Activated gamma-delta T cell (primary cell): ENCODE results near the gene PHETA2.

Source experiments
- DNase-seq: peaks from one replicate; lab custom pipeline; 2025; lab: John Stamatoyannopoulos, UW
- total RNA-seq, 2 donors: gene quantifications; one replicate each; lab custom pipeline; 2026; lab: John Stamatoyannopoulos, UW

PHETA2 gene, protein sequence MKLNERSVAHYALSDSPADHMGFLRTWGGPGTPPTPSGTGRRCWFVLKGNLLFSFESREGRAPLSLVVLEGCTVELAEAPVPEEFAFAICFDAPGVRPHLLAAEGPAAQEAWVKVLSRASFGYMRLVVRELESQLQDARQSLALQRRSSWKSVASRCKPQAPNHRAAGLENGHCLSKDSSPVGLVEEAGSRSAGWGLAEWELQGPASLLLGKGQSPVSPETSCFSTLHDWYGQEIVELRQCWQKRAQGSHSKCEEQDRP
- total RNA-seq, result 4.1 to 5.2 reads per million in 2 donors

DNA sequence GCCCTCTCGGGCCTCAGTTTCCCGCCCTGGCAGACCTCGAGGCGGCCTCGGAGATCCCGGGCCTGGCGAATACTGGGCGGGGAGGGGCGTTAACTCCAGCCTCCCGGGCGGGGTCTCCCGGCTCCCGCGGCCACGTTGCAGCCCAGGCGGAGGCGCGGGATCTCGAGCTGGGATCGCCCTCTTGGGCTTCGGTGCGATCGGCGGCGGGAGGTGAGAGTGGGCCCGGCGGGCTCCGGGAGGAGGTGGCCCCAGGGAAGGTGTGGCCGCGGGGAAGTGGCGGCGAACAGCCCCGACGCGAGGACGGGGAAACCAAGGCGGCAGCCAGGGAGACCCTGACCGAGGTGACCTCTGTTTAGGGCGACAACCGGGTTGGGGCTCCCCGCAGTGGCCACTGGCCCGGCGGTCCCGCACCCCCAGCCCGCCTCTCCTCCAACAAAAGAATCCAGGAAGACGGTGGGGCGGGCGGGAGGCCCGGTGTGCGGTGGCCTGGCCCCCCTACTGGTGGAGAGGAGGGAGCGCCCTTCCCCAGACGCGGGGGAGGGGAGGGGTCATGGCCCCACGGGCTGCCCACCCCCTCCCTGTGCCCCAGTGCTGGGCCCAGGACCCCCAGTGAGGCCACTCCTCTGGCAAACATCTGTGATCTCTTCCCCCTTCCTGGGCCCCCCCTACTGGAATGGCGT lies at the start of gene PHETA2:
PHETA2 (plus strand) TSS at position 117 of the 680 bp plus-strand sequence. CDS start 3,046 bp downstream, outside the sequence.
- no peak for DNase-seq

DNA sequence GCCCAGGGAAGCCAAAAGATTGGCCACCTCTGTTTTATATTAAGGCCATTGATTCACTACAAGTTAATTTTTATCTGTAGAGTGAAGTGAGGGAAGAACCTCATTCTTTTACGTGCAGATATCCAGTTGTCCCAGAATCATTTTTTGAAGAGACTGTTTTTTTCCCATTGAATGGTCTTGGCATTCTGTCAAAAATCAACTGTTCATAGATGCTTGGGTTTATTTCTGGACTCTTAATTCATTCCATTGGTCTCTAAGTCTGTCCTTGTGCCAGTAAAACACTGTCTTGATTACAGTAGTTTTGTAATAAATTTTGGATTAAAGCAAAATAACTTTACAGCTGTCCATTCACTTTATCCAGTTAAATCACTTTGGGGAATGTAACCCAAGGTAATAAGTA lies 48.6 kb upstream of the PHETA2 start:
- DNase-seq, result no peak

DNA sequence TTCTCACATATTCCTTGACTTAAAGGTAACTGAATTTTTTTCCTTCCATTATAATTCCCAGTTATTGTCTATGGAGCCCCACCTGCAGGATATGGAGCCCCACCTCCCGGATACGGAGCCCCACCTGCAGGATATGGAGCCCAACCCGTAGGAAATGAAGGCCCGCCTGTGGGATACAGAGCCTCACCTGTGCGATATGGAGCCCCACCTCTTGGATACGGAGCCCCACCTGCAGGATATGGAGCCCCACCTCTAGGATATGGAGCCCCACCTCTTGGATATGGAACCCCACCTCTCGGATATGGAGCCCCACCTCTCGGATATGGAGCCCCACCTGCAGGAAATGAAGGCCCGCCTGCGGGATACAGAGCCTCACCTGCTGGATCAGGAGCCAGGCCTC lies 47.3 kb upstream of the PHETA2 start:
- no peak for DNase-seq

DNA sequence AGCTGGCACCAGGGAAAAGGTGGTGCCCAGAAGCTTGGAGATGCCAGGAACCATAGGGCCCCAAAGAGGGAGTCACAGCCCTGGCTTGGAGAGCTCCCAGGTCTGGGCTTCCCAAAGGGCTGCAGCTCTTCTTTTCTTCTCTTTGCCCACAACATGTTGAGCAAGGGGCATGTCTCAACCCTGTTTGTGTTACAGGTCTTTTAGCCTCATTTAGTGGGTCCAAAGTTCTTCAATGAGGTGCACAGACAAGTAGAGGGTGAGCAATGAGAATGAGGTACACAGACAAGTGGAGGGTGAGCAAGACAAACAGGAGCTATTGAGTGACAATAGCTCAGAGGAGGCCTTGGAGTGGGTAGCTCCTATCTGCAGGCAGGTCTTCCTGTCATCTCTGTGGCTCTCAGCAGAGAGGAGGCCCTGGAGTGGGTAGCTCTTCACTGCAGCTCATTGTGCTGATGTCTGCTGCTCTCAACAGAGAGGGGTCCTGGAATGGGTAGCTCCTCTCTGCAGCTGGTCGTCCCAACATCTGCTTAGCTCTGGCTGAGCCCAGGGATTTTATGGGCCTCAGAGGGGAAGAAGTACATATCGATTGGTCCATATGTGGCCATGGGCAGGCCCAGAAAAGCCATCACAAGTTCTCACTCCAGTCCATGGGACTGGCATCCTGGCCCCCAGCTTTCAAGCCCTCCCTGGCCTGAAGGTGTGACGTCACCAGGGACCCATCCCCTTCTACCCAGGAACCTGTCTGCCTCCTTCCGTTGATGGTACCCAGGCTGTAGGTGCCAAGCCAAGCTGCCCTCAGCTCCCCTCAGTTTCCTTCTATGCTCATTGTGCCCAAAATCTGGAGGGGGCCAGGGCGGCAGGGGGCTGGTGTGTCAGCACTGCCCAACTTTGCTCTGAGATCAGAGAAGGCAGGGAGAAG lies 40.5 kb upstream of the PHETA2 start:
- DNase-seq, result no peak

DNA sequence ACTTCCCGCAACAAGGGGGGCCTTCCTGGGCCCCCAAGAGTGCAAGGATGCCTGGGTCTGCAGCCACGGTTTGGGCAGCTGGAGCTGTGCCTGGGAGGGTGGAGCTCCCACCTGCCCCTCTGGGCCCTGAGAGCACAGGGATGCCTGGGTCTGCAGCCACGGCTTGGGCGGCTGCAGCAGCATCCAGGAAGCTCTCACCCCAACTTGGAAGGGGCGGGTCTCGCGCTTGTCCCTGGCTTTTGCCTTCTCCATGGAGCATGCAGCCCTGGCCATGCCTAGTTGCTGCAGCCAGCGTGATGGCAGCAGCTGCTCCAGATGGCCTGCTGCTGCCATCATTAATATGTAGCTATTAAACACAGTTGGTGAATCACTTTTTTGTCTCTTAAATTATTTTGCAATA lies 38.8 kb upstream of the PHETA2 start:
- DNase-seq, result no peak

DNA sequence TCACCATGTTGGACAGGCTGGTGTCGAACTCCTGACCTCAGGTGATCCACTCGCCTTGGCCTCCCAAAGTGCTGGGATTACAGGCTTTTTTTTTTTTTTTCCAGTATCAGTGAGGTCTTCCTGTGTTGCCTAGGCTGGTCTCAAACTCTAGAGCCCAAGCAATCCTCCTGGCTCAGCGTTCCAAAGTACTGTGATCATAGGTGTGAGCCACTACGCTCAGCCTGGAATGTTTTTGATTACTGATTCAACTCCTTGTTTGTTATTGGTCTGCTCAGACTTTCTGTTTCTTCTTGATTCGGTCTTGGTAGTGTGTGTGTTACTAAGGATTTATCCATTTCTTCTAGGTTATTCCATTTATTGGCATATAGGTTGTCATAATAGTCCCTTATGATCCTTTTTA lies 34.8 kb upstream of the PHETA2 start:
- no peak for DNase-seq

DNA sequence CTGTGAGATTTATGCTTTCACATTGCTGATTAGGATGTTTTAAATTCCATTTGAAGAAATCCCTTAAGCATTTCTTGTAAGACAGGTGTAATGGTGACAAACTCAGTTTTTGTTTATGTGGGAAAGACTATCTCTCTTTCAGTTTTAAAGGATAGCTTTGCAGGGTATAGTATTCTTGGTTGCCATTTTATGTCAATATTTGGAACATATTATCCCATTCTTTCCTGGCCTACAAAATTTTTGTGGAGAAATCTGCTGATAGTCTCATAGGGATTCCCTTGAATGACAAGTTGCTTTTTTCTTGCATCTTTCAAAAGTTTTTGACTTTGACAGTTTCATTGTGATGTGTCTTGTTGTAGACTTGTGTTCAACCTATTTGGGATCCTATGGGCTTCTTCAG lies 32.3 kb upstream of the PHETA2 start:
- no peak for DNase-seq

DNA sequence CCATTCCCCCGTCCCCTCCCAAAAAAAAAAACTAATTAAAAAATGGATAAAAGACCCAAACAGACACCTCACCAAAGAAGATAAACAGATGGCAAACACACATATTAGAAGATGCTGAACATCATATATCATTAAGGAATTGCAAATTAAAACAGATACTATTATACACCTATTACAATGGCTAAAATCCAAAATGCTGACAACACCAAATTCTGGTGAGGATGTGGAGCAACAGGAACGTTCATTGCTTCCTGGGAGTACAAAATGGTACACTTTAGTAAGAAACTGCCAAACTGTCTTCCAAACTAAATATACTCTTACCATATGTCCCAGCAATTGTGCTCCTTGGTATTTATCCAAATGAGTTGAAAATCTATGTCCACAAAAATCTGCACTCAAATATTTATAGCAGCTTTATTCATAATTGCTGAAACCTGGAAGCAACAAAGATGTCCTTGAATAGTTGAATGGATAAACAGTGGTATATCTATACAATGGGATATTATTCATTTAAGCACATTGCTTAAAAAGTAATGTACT lies 23.3 kb upstream of the PHETA2 start:
- no peak for DNase-seq

DNA sequence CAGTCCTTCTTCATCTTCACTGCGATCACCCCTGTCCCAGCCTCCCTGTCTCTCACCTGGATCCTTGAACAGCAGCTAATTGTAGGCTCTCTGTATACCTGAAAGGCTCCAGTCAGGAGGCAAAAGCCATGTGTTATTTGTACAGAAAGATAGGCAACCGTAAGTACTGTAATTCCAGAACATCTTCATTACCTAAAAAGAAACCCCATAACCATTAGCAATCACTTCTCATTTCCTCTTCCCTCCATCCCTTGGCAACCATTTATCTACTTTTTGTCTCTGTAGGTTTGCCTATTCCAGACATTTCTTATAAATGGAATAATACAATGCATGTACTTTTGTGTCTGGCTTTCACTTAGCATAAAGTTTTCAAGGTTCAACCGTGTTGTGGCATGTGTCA lies 21.3 kb upstream of the PHETA2 start:
- no peak for DNase-seq

DNA sequence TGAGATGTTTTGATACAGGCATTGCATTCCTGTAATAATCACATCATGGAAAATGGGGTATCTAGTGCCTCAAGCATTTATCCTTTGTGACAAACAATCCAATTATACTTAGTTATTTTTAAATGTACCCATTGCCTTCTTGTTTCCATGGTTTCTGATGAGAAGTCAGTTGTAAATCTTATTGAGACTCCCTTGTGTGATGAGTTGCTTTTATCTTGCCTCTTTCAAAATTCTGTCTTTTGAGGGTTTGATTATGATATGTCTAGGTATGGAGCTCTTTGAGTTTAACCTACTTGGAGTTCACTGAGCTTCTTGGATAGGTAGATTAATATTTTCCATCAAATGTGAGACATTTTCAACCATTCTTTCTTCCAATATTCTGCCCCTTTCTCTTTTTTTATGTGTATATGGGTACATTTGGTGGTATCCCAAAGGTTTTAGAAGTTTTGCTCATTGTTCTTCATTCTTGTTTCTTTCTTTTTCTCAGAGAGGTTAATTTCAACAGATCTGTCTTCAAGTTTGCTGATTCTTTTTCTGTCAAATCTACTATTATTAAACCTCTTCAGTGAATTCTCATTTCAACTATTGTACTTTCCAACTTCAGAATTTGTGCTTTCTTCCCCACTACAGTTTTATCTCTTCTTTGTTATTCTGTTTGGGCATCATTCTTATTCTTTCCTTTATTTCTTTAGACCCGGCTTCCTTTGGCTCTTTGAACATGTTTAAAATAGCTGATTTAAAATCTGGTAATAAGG lies 17.1 kb upstream of the PHETA2 start:
- no peak for DNase-seq

DNA sequence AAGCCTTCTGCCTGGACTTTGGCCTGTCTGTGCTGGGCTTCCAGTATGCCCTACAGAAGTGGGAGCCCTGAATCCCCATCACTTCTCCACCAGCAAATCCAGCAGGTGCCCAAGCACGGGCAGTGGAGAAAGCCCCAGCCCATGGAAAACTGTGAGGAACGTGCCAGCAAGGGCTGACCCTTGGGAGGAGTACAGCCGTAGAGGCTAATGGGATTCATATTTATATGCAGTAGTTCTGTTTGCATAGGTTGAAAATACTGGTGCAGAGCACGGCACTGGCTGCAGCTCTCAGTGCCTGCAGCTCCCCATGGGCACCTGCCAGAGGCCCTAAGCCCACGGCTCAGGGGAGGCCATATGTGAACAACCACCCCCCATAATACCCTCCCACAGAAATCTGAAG lies 13.6 kb upstream of the PHETA2 start:
- DNase-seq, result no peak

DNA sequence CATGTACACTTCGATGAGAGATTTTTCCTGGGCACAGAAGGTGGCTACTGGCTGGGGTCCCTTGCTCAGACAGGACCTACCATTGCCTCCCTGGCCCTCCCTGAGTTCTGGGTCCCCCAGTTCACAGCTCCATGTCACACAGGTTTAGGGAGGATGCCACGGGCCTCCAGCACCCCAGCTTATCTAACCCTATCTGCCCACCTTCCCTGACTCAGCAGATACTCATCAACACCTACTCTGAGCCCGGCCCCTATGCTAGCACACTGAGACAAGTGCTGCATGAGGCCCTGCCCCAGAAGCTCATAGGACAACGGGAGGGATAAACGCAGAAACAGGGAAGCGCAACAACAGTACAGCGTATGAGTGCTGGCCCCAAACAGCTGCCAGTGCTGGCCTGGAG lies 13.0 kb upstream of the PHETA2 start:
- no peak for DNase-seq

DNA sequence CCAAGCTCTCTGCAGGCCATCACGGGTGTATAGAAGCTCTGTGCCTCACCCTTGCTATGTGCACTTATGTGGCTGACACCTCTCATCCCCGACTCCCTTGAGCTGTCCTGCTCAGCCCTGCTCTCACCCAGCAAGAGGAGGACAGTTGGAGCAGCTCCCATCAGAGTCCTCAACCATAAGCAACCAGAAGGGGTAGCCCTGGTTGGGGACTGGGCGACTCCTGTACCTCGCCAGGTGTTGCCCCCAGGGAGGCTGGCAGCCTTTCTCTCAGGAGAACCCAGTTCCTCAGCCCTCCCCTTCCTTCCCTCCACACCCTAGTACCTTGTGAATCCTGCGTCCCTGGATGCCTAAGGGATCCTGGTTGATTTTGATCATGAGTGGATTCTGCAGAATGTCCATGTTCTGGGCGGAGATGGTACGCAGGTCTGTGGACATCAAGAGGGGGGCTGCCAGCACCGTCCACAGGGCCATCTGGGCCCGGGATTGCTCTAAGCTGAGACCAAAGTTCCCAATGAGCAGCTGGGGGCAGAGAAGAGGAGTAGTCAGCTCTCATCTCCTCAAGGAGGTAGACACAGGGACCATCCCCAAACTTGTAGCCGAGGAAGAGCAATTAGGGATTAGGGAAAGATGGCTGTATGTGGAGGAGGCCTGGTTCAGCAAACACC lies 11.4 kb upstream of the PHETA2 start:
- DNase-seq, result no peak

DNA sequence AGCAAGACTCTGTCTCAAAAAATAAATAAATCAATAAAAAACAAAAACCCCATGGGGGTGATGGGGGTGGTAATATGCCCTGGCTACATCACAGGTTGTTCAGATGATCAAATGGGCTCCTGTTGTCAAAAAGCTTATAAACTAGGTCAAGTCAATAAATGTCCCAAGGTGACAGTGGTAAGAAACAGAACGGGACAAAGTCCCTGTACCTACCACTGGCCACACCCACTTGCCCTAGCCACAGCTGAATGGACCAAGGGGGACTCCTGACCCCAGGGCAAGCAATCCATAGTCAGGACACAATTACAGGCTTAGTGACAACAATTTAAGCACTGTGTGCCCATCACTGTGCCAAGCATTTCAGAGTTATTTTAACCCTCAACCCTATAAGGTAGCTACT lies 9.4 kb upstream of the PHETA2 start:
- DNase-seq, result no peak

DNA sequence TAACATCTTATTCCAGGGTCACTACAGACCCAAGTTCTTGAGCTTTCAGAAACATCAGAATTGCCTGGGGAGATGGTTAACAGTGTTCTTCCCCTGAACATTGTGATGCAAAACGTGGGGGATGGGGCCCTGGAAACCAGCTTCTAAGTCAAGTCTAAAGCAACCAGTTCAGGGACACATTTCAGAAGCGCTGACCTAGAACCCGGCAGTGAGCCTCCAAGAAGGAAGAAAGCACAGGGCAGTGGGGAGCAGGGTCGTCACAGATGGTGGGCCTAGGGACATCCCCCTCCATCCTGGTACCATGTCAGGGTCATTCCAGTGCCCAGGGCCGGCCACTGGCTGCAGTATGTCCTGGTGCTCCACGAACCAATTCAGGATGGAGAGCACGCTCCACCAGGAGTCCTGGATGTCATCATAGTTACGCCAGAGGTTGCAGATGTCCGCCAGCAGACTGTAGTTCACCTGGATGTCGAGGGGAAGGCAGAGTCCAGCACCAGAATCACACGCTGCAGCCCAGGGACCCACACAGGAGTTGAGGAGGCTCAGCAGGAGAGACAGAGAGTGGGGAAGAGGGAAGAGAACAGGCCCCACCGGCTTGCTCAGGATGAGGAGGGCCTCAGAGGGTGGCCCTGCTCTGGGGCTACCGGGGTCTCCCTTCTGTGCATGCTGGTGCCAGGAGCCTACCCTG lies 8.5 kb upstream of the PHETA2 start:
- DNase-seq, result no peak

DNA sequence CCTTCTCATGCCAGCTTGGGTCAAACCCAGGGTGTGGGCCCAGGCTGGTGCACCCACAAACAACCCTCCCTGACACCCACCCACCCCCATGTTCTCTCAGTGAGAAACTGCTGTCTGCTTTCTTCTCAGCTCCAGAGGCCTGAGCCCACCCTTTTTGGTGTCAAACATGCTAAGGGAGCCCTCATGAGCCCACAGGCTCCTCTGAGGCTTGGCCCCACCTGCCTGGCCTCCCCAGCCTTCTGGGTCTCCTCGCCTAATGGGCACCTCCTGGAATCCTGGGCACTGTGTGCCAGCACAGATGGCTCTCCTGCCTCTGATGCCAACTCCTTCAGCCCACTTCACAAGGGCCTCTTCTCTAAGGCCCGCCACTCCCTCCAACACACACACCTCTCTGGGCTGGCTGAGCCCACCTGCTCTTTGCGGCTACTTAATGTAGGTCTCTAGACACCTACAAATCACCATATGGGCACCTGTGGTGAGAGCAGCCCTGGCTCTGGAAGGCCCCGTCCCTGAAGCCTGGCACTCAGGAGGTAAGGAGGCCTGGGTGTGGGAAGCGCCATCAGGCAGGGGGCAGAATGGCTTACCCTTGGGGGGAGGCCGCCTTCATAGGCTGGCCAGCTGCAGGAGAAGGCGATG lies 7.8 kb upstream of the PHETA2 start:
- DNase-seq, result no peak

DNA sequence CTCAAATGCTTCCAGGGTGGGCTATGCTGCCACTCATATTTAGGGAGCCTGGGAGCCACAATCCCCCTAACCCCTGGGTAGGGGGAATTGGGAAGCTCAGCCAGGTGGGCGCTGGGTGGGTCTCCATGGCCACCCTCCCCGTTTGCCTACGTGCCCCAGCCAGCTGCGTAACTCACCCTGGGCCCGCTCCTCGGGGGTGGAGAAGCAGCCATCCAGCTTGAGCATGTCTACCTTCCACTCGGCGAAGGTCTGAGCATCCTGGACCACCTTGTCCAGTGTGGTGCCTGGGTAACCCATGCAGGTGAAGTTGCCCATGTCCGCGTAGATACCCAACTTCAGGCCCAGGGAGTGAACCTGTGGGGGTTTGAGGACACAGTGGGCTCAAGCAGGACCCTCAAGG lies 7.1 kb upstream of the PHETA2 start:
- DNase-seq, result no peak

DNA sequence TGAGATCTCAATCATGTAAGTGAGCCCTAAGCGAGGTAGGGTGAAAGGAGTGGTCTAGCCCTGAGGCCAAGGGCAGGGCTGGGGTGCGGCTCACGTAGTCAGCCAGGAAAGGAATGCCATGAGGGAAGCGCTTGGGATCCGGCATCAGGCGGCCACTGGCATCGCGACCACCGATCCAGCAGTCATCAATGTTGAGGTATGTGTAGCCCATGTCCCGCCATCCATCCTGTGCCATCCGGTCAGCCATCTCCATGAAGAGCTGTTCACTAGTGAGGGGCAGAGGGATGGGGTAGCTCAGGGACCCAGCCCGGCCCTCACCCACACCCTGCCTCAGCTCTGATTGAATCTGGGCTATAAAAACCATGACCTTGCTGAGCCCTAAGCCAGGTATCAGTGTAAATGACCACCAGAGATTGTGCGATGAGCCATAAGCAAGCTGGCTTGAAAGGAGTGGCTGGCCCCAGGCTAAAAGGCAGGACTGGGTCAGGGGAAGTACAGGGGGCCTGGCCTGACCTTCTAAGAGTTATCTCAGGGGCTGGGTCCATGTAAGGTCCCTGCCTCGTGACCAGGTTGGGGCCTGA lies 6.3 kb upstream of the PHETA2 start:
- DNase-seq, result no peak

DNA sequence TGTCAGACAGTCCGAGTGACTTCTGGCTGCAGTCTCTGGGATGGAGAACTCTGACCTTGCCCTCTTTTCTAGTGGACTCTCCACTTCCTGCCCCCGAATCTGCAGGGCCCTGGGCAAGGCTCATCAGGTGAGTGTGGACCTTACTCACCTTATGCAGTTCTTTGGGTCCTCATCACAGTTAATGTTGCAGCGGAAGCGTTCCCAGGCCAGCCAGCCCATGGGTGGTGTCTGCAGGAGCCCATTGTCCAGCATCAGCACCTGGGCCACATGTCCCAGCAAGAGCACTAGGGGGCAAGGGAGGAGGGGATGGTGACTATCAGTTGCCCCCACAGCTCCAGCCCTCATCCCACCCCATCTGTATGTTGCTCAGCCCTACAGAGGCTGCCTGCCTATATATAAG lies 5.8 kb upstream of the PHETA2 start:
- DNase-seq, result no peak
